Fibroblast of lung (primary cell): ENCODE measurements around the gene PFDN2. TPM values are rescaled to one million over a fixed set of nuclear protein-coding genes. Genes with fewer than 3 reads are reported as not detected.

ENCODE experiments used
- DNase-seq, 2 donors: peaks; one replicate each; pipeline versions ENCODE4 v3.0.0 to v3.0.0-alpha.2; 2010; ENCODE audit warnings: low read depth in 2 of 2
- H2AFZ ChIP-seq: 2 replicates; pipeline ENCODE4 v1.5.1; 2012; ENCODE audit warnings: low read length, control low read depth, inconsistent platforms
- H3K27ac ChIP-seq: 2 replicates; pipeline ENCODE4 v1.5.1; 2011; ENCODE audit warnings: low read length, control low read depth; ENCODE audit not compliant: insufficient read depth
- H3K27me3 ChIP-seq: 2 replicates; pipeline ENCODE4 v1.5.1; 2011; ENCODE audit warnings: mild to moderate bottlenecking, low read length; ENCODE audit not compliant: control insufficient read depth, insufficient read depth
- H3K36me3 ChIP-seq: 2 replicates; pipeline ENCODE4 v1.5.1; 2011; ENCODE audit warnings: low read length; ENCODE audit not compliant: control insufficient read depth, insufficient read depth
- H3K4me1 ChIP-seq: 2 replicates; pipeline ENCODE4 v1.5.1; 2011; ENCODE audit warnings: low read length; ENCODE audit not compliant: control insufficient read depth, insufficient read depth; ENCODE audit errors: extremely low read depth
- H3K4me2 ChIP-seq: 2 replicates; pipeline ENCODE4 v1.5.1; 2011; ENCODE audit warnings: low read length, control low read depth; ENCODE audit not compliant: insufficient read depth; ENCODE audit errors: extremely low read depth
- H3K4me3 ChIP-seq, 4 experiments: fragments of 200-600 bp in 1 of 4; sonication (generic) in 1 of 4; replicated peaks in 1 of 4; 2 replicates each; pipeline ENCODE4 v1.5.1; 2011 to 2016; ENCODE audit warnings: low read length in 4 of 4, low read depth in 3 of 4, mild to moderate bottlenecking in 3 of 4, control low read depth in 2 of 4, inconsistent platforms in 1 of 4, mixed read lengths in 1 of 4; ENCODE audit not compliant: insufficient read depth in 1 of 4; ENCODE audit errors: control extremely low read depth in 1 of 4
- H3K79me2 ChIP-seq: 2 replicates; pipeline ENCODE4 v1.5.1; 2012; ENCODE audit warnings: mild to moderate bottlenecking, low read length, inconsistent platforms; ENCODE audit not compliant: control insufficient read depth, insufficient read depth
- H3K9ac ChIP-seq: 2 replicates; pipeline ENCODE4 v1.5.1; 2011; ENCODE audit warnings: mild to moderate bottlenecking, low read length, control low read depth; ENCODE audit not compliant: insufficient read depth
- H3K9me3 ChIP-seq: 2 replicates; pipeline ENCODE4 v1.5.1; 2012; ENCODE audit warnings: low read depth, low read length; ENCODE audit not compliant: control insufficient read depth, insufficient read depth
- H4K20me1 ChIP-seq: 2 replicates; pipeline ENCODE4 v1.5.1; 2011; ENCODE audit warnings: low read length; ENCODE audit not compliant: control insufficient read depth, insufficient read depth; ENCODE audit errors: extremely low read depth
- EZH2 ChIP-seq: IDR thresholded peaks from 2 replicates; pipeline ENCODE4 v1.5.1; 2012; ENCODE audit warnings: low read length, control low read depth, mild to moderate bottlenecking; ENCODE audit errors: missing control alignments
- polyA plus RNA-seq, 2 donors: library from polyadenylated mRNA; depleted of rRNA in 1 of 2; stranded (reverse) in 1 of 2; unstranded in 1 of 2; fragments of >200 nt; gene quantifications; 2 replicates each; pipeline ENCODE4 v1.2.1, GENCODE V29; 2011 to 2012; ENCODE audit warnings: missing spikeins in 1 of 2
- total RNA-seq: library from RNA; depleted of rRNA; stranded (reverse); fragments of >200 nt; gene quantifications from 2 replicates; pipeline ENCODE4 v1.2.1, GENCODE V29; 2014
- TF ChIP-seq, protein P1 (sequence below), 2 donors: IDR thresholded peaks in 1 of 2; conservative IDR thresholded peaks in 1 of 2; 1 replicate in 1 of 2; 2 replicates in 1 of 2; pipeline ENCODE4 v1.5.1; 2011 to 2012; ENCODE audit warnings: low read length in 2 of 2, control low read depth in 1 of 2, inconsistent platforms in 1 of 2, low read depth in 1 of 2, mild to moderate bottlenecking in 1 of 2

Gene PFDN2
- total and polyA plus RNA-seq, 2 donors (not counting 1 experiment from before 2014, with no cell fraction given), result 39.6 to 145 TPM

- H3K36me3 ChIP-seq, result peaks cover 8% of the 10 kb centered on the region
- peak overlapping the region; percentile 100 for H3K27ac ChIP-seq
- peak overlapping the region; percentile 28 for H3K4me2 ChIP-seq
- H3K9me3 ChIP-seq, result no peaks in the 10 kb centered on the region
- H3K9ac ChIP-seq, result no peak overlapping the region
- H2AFZ ChIP-seq, result peak overlapping the region; percentile 40
- peaks cover 1% of the 10 kb centered on the region for H3K79me2 ChIP-seq
- no peaks in the 10 kb centered on the region for H4K20me1 ChIP-seq
- H3K4me1 ChIP-seq, result no peaks in the 10 kb centered on the region
- peak overlapping the region; percentile 87 to 99 (median 96) for H3K4me3 ChIP-seq
- H3K27me3 ChIP-seq, result no peaks in the 10 kb centered on the region
- no peak for DNase-seq
- TF ChIP-seq, protein P1, sequence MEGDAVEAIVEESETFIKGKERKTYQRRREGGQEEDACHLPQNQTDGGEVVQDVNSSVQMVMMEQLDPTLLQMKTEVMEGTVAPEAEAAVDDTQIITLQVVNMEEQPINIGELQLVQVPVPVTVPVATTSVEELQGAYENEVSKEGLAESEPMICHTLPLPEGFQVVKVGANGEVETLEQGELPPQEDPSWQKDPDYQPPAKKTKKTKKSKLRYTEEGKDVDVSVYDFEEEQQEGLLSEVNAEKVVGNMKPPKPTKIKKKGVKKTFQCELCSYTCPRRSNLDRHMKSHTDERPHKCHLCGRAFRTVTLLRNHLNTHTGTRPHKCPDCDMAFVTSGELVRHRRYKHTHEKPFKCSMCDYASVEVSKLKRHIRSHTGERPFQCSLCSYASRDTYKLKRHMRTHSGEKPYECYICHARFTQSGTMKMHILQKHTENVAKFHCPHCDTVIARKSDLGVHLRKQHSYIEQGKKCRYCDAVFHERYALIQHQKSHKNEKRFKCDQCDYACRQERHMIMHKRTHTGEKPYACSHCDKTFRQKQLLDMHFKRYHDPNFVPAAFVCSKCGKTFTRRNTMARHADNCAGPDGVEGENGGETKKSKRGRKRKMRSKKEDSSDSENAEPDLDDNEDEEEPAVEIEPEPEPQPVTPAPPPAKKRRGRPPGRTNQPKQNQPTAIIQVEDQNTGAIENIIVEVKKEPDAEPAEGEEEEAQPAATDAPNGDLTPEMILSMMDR (conservative IDR thresholded peaks at IDR 0.05 in 1 of 2, IDR thresholded peaks at IDR 0.05 in 1 of 2; ENCODE audit: low read depth in 1 of 2, low read length in 2 of 2), result no peak
- TF ChIP-seq EZH2, result no peak
Measured at GRCh38 chr1:161153176-161153575, 35.3 kb upstream of the PFDN2 start.

GRCh38 chr1:161145832-161146231, 28.0 kb upstream of the PFDN2 start:
- Histone ChIP-seq H3K9me3 (no peaks in the 10 kb centered on the region), H3K79me2 (no peaks in the 10 kb centered on the region), H3K4me2 (no peak overlapping the region), H4K20me1 (no peaks in the 10 kb centered on the region), H2AFZ (no peak overlapping the region), H3K4me3 (no peak overlapping the region), H3K4me1 (no peaks in the 10 kb centered on the region), H3K36me3 (no peaks in the 10 kb centered on the region), H3K9ac (no peak overlapping the region), H3K27ac (no peak overlapping the region), H3K27me3 (no peaks in the 10 kb centered on the region)
- TF ChIP-seq, protein P1 (conservative IDR thresholded peaks at IDR 0.05 in 1 of 2, IDR thresholded peaks at IDR 0.05 in 1 of 2; ENCODE audit: low read depth in 1 of 2, low read length in 2 of 2), result no peak
- no peak for TF ChIP-seq EZH2
- DNase-seq, result no peak

DNA sequence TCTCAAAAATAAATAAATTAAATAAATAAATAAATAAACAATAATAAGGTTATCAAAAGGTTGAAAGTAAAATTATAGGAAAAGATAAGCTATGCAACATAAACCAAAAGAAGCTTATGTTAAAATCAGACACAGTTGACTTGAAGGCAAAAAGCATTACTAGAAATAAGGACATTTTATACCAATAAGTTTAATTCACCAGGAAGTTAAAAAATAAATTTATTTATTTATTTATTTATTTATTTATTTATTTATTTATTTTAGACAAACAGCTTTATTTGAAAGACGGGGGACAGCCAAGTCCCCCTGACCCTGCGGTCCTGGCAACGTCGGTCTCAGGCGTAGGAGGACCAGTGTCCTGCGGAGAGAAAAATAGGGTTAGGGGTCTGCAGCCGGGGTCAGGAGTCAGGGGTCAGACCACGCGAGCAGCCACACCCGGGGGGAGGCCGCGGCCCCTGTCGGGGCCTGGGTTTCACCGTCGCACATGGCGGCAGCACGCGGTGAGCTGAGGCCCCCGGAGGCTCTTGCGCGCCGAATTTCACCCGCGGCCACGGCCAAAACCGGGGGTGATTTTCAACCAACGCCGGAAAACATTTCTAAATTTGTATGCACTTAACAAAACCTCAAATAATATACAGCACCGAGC, 23.0 kb upstream of the PFDN2 start:
- no peaks in the 10 kb centered on the region for H3K4me1 ChIP-seq
- H3K9me3 ChIP-seq, result no peaks in the 10 kb centered on the region
- H2AFZ ChIP-seq, result no peak overlapping the region
- no peaks in the 10 kb centered on the region for H3K36me3 ChIP-seq
- H3K79me2 ChIP-seq, result no peaks in the 10 kb centered on the region
- H3K4me2 ChIP-seq, result no peak overlapping the region
- H3K4me3 ChIP-seq, result no peak overlapping the region
- no peak overlapping the region for H3K27ac ChIP-seq
- no peak overlapping the region for H3K9ac ChIP-seq
- no peaks in the 10 kb centered on the region for H4K20me1 ChIP-seq
- H3K27me3 ChIP-seq, result no peaks in the 10 kb centered on the region
- TF ChIP-seq, protein P1 (conservative IDR thresholded peaks at IDR 0.05 in 1 of 2, IDR thresholded peaks at IDR 0.05 in 1 of 2; ENCODE audit: low read depth in 1 of 2, low read length in 2 of 2), result no peak
- TF ChIP-seq EZH2, result no peak
- no peak for DNase-seq
